Right renal cortex interstitium (tissue), 3 donors: ENCODE data around the gene ZDHHC19. TPM values are rescaled to one million over a fixed set of nuclear protein-coding genes. Genes with fewer than 3 reads are reported as not detected.
"Not testable (repeated sequence)": the region's sequence is repeated elsewhere in the genome, so short reads cannot be mapped to it uniquely, and the experiment has no call there.

Source experiments
- DNase-seq, 3 donors: peaks; one replicate each; pipeline ENCODE4 v3.0.0-alpha.2; 2013; ENCODE audit warnings: low read depth in 3 of 3, low spot score in 2 of 3
- polyA plus RNA-seq, 3 donors: library from polyadenylated mRNA; unstranded; fragments of 120-200 nt; gene quantifications; one replicate each; pipeline ENCODE4 v1.2.1, GENCODE V29; 2013; ENCODE audit not compliant: insufficient read length in 3 of 3

Gene ZDHHC19
- polyA plus RNA-seq, 3 donors, result 0.38 TPM; not detected in 2

GRCh38 chr3:196205442-196206205 lies 5.6 kb downstream of the ZDHHC19 start:
- not testable (repeated sequence) for DNase-seq

- no peak for DNase-seq
Observed at GRCh38 chr3:196203846-196204245, 7.4 kb downstream of the ZDHHC19 start.

GRCh38 chr3:196202516-196202970 lies 8.7 kb downstream of the ZDHHC19 start:
- DNase-seq, result no peak

GRCh38 chr3:196198771-196199753 lies 12.1 kb downstream of the ZDHHC19 start:
- no peak for DNase-seq

- no peak for DNase-seq
Observed at GRCh38 chr3:196198081-196198675, 13.0 kb downstream of the ZDHHC19 start.

GRCh38 chr3:196197524-196197923 lies 13.7 kb downstream of the ZDHHC19 start:
- no peak for DNase-seq

GRCh38 chr3:196195664-196196265 lies 15.4 kb downstream of the ZDHHC19 start:
- DNase-seq, result no peak

GRCh38 chr3:196194542-196194915 lies 16.7 kb downstream of the ZDHHC19 start:
- no peak for DNase-seq

GRCh38 chr3:196193736-196194541 lies 17.3 kb downstream of the ZDHHC19 start:
- DNase-seq, result no peak

- DNase-seq, result no peak
Observed at GRCh38 chr3:196193133-196193735, 18.0 kb downstream of the ZDHHC19 start.

- DNase-seq, result no peak
Observed at GRCh38 chr3:196192524-196193051, 18.6 kb downstream of the ZDHHC19 start.

- no peak for DNase-seq
Observed at GRCh38 chr3:196192036-196192523, 19.1 kb downstream of the ZDHHC19 start.

- no peak for DNase-seq
Observed at GRCh38 chr3:196189566-196190347, 21.4 kb downstream of the ZDHHC19 start.

GRCh38 chr3:196186651-196187573 lies 24.3 kb downstream of the ZDHHC19 start:
- no peak for DNase-seq

GRCh38 chr3:196184881-196185280 lies 26.3 kb downstream of the ZDHHC19 start:
- no peak for DNase-seq

- not testable (repeated sequence) for DNase-seq
Observed at GRCh38 chr3:196184169-196184432, 27.1 kb downstream of the ZDHHC19 start.

- no peak for DNase-seq
Observed at GRCh38 chr3:196181127-196181546, 30.1 kb downstream of the ZDHHC19 start.
